GM12878 (cell line): ENCODE data around the gene TCTN1. TPM values are rescaled to one million over a fixed set of nuclear protein-coding genes. Genes with fewer than 3 reads are reported as not detected.

ENCODE experiments used
- ATAC-seq: fragments of 200-7000 bp; cut with Tn5 transposase; 3 replicates; pipeline ENCODE4 v1.9.1; 2020; ENCODE audit warnings: mild to moderate bottlenecking, moderate library complexity
- BruUV-seq: library from RNA; stranded (reverse); fragments of 400-500 nt; replicated peaks from 2 replicates; lab custom pipeline; 2021; lab: Mats Ljungman, UMichigan
- CTCF ChIA-PET: fragments of 300-600 bp; sonication (Branson Sonifier 250); formaldehyde crosslinking; extraction: SDS; loops from one replicate; lab custom pipeline; 2021; ENCODE audit warnings: inconsistent platforms; lab: Yijun Ruan, JAX
- POLR2A ChIA-PET: fragments of 350-600 bp; formaldehyde crosslinking; extraction: SDS; loops from one replicate; lab custom pipeline; 2021; ENCODE audit warnings: inconsistent platforms; lab: Charles Lee
- RAD21 ChIA-PET: fragments of 300-600 bp; sonication (Branson Sonifier 250); formaldehyde crosslinking; loops from one replicate; lab custom pipeline; 2023; ENCODE audit warnings: antibody characterized with exemption; ENCODE audit not compliant: unreplicated experiment; lab: Charles Lee
- SMC1A ChIA-PET: fragments of 300-600 bp; sonication (Branson Sonifier 250); formaldehyde crosslinking; loops from one replicate; lab custom pipeline; 2023; ENCODE audit not compliant: unreplicated experiment, uncharacterized antibody; lab: Charles Lee
- DNase-seq: peaks from one replicate; pipeline ENCODE4 v3.0.0-alpha.2; 2011; ENCODE audit warnings: low read depth, low spot score
- FAIRE-seq: peaks from 3 replicates; lab custom pipeline; 2011; peaks lifted over from hg19 to GRCh38; lab: Jason Lieb, UNC
- H2AFZ ChIP-seq: 2 replicates; pipeline ENCODE4 v1.6.0; 2011; ENCODE audit warnings: low read depth, low read length, control low read depth; ENCODE audit not compliant: control insufficient read depth
- H3K27ac ChIP-seq: 2 replicates; pipeline ENCODE4 v1.5.1; 2011; ENCODE audit warnings: control low read depth; ENCODE audit not compliant: control insufficient read depth, insufficient read depth
- H3K27me3 ChIP-seq, 2 experiments: replicated peaks in 1 of 2; 2 replicates each; pipeline versions ENCODE4 v1.6.0 to v1.6.1; 2011; ENCODE audit warnings: low read length in 1 of 2; ENCODE audit not compliant: control insufficient read depth in 2 of 2, insufficient read depth in 2 of 2
- H3K36me3 ChIP-seq, 2 experiments: 2 replicates each; pipeline ENCODE4 v1.5.1; 2011; ENCODE audit warnings: low read length in 1 of 2; ENCODE audit not compliant: control insufficient read depth in 2 of 2, insufficient read depth in 2 of 2
- H3K4me1 ChIP-seq: 2 replicates; pipeline ENCODE4 v1.6.1; 2011; ENCODE audit warnings: mild to moderate bottlenecking, low read length, moderate library complexity, mixed read lengths; ENCODE audit not compliant: control insufficient read depth, insufficient read depth
- H3K4me2 ChIP-seq: 2 replicates; pipeline ENCODE4 v1.6.0; 2011; ENCODE audit warnings: control low read depth; ENCODE audit not compliant: control insufficient read depth, insufficient read depth
- H3K4me3 ChIP-seq: fragments of 200-600 bp; sonication (generic); 2 replicates; pipeline ENCODE4 v1.5.1; 2016
- H3K79me2 ChIP-seq: 2 replicates; pipeline ENCODE4 v1.6.0; 2011; ENCODE audit warnings: low read length; ENCODE audit not compliant: control insufficient read depth, insufficient read depth
- H3K9ac ChIP-seq: 2 replicates; pipeline ENCODE4 v1.8.0; 2011; ENCODE audit warnings: low read length, control low read depth, mixed read lengths; ENCODE audit not compliant: control insufficient read depth, insufficient read depth
- H3K9me3 ChIP-seq: replicated peaks from 3 replicates; pipeline ENCODE4 v1.5.1; 2011; ENCODE audit warnings: mild to moderate bottlenecking, low read length; ENCODE audit not compliant: control insufficient read depth, insufficient read depth
- H4K20me1 ChIP-seq: 2 replicates; pipeline ENCODE4 v1.6.0; 2011; ENCODE audit not compliant: control insufficient read depth, insufficient read depth
- CBX5 ChIP-seq: sonication (generic); IDR thresholded peaks from 2 replicates; pipeline ENCODE4 v1.6.1; 2016; ENCODE audit warnings: low read depth, moderate library complexity, mild to moderate bottlenecking, inconsistent platforms
- FOS ChIP-seq: IDR thresholded peaks from 3 replicates; pipeline ENCODE4 v1.6.1; 2011; ENCODE audit warnings: borderline replicate concordance; ENCODE audit not compliant: insufficient read length; ENCODE audit errors: extremely low read depth
- GABPA ChIP-seq: IDR thresholded peaks from 2 replicates; pipeline ENCODE4 v1.6.1; 2014; ENCODE audit warnings: antibody characterized with exemption, low read depth, mild to moderate bottlenecking, inconsistent platforms
- IRF4 ChIP-seq: IDR thresholded peaks from 2 replicates; pipeline ENCODE4 v1.6.1; 2011; ENCODE audit warnings: low read depth, low read length
- LARP7 ChIP-seq: fragments of 450-650 bp; IDR thresholded peaks from 2 replicates; pipeline ENCODE4 v1.6.1; 2017; ENCODE audit warnings: mild to moderate bottlenecking
- MEF2A ChIP-seq: IDR thresholded peaks from 2 replicates; pipeline ENCODE4 v1.6.1; 2011; ENCODE audit warnings: low read depth, mild to moderate bottlenecking, low read length, moderate library complexity; ENCODE audit not compliant: insufficient read depth
- MXI1 ChIP-seq: fragments of 150-350 bp; IDR thresholded peaks from 2 replicates; pipeline ENCODE4 v1.6.1; 2011; ENCODE audit warnings: low read depth, mild to moderate bottlenecking, inconsistent platforms, low read length, improper control_type of control experiment
- NFYA ChIP-seq: IDR thresholded peaks from 2 replicates; pipeline ENCODE4 v1.6.1; 2011; ENCODE audit warnings: low read depth, mild to moderate bottlenecking, low read length, improper control_type of control experiment, borderline replicate concordance
- NR2C1 ChIP-seq: fragments of 450-650 bp; IDR thresholded peaks from 2 replicates; pipeline ENCODE4 v1.6.1; 2017; ENCODE audit warnings: antibody characterized with exemption, mild to moderate bottlenecking, moderate library complexity
- SP1 ChIP-seq: IDR thresholded peaks from one replicate; pipeline ENCODE4 v1.6.1; 2011; ENCODE audit warnings: low read depth, low read length
- SPI1 ChIP-seq: IDR thresholded peaks from 2 replicates; pipeline ENCODE4 v1.6.1; 2011; ENCODE audit warnings: low read depth, mild to moderate bottlenecking, low read length, moderate library complexity, borderline replicate concordance; ENCODE audit not compliant: insufficient read depth
- USF1 ChIP-seq: IDR thresholded peaks from 2 replicates; pipeline ENCODE4 v1.6.1; 2011; ENCODE audit warnings: borderline replicate concordance, low read depth, mild to moderate bottlenecking, moderate library complexity, mixed read lengths, low read length; ENCODE audit not compliant: insufficient read depth; ENCODE audit errors: extremely low read length
- WGBS: methylation state at CpG from one replicate; pipeline ENCODE4 v1.1.6; 2016; ENCODE audit warnings: low lambda C conversion rate; ENCODE audit not compliant: insufficient replicate concordance, insufficient coverage; ENCODE audit errors: missing lambda C conversion rate; 5-methylcytosine and 5-hydroxymethylcytosine counted together
- in situ Hi-C: fragments of 300-500 bp; cut with MboI; formaldehyde crosslinking; loops from 9 replicates; pipeline ENCODE4 v1.14.3; 2018; ENCODE audit warnings: mixed read lengths
- intact Hi-C: fragments of 100-400 bp; cut with micrococcal nuclease; formaldehyde crosslinking; loops from one replicate; pipeline ENCODE4 v1.14.2; 2022; ENCODE audit not compliant: unreplicated experiment
- polyA plus RNA-seq, 11 experiments: library from polyadenylated mRNA; depleted of rRNA in 4 of 11; unstranded in 6 of 11; stranded (reverse) in 5 of 11; fragments of >200 nt; fragmentation: Nextera tagmentation in 4 of 11; fragmentation: Illumina TruSeq in 1 of 11; extraction: Ambion mirVana in 4 of 11; extraction: Trizol in 1 of 11; gene quantifications; 1 replicate in 1 of 11; 2 replicates in 10 of 11; pipeline versions ENCODE4 v1.2.1 to v1.2.3, GENCODE V29; 2011 to 2016; ENCODE audit warnings: inconsistent platforms in 2 of 11, missing spikeins in 2 of 11, low read depth in 1 of 11
- total RNA-seq, 4 experiments: library from RNA; depleted of rRNA in 3 of 4; stranded (reverse); fragments of >200 nt in 3 of 4; fragmentation: Illumina TruSeq in 1 of 4; extraction: Trizol in 1 of 4; gene quantifications; 2 replicates each; pipeline versions ENCODE4 v1.2.1 to v1.2.3, GENCODE V29; 2013 to 2021
- TF ChIP-seq, protein P1 (sequence below): fragments of 450-650 bp; IDR thresholded peaks from 2 replicates; pipeline ENCODE4 v1.6.1; 2014; ENCODE audit warnings: mild to moderate bottlenecking
- TF ChIP-seq, protein P2 (sequence below): fragments of 450-650 bp; IDR thresholded peaks from 2 replicates; pipeline ENCODE4 v1.6.1; 2017; ENCODE audit warnings: mild to moderate bottlenecking, moderate library complexity

The TCTN1 gene
- total and polyA plus RNA-seq, 10 of the 15 experiments (the other 5 are each of a cell fraction or from before 2014, with no cell fraction given) = 8.8 to 23.5 (median 15.3) TPM

GRCh38 chr12:110698171-110698902 lies 84.4 kb downstream of the TCTN1 start:
- no peaks in the 10 kb centered on the region for H3K79me2 ChIP-seq
- DNase-seq (peak; percentile 90), FAIRE-seq (peak; percentile 97), ATAC-seq (peak; percentile 99)
- BruUV-seq = no TSS peak
- H3K27me3 ChIP-seq = no peaks in the 10 kb centered on the region
- H3K4me3 ChIP-seq = no peak overlapping the region
- in situ Hi-C loops = loop anchor here (5.0 kb wide), 1 partner anchor 81 kb away; no protein-coding TSS in a partner anchor
- ChIA-PET CTCF (interaction anchor here (0.6 to 3.0 kb wide), 29 partner anchors 8 to 963 kb away, joined by 3 to 54 read pairs (median 4); partner anchors contain the start of genes FAM216A and TCTN1), RAD21 (interaction anchor here (0.7 to 2.0 kb wide), 23 partner anchors 9 to 248 kb away, joined by 3 to 22 read pairs (median 4); partner anchors contain the start of genes ARPC3, FAM216A, GPN3 and HVCN1), SMC1A (interaction anchor here (0.8 to 2.7 kb wide), 22 partner anchors 13 to 248 kb away, joined by 3 to 55 read pairs (median 4); partner anchors contain the start of genes FAM216A, GPN3 and TCTN1), POLR2A (interaction anchor here (0.6 to 2.5 kb wide), 9 partner anchors 9 to 93 kb away, joined by 3 to 12 read pairs (median 4); partner anchors contain the start of gene TCTN1)
- no peaks in the 10 kb centered on the region for H4K20me1 ChIP-seq
- no peaks in the 10 kb centered on the region for H3K9me3 ChIP-seq
- no peaks in the 10 kb centered on the region for H3K36me3 ChIP-seq
- intact Hi-C loops = loop anchor here (1.0 to 5.0 kb wide), 7 partner anchors 38 to 248 kb away; partner anchors contain the start of genes ARPC3, FAM216A and GPN3
- WGBS = 25% methylated on average over 20 of the region's 20 CpGs
- H3K9ac ChIP-seq = 0 out of 2 replicates have a peak overlapping the region, but pooled peaks have one; percentile 32
- H3K4me1 ChIP-seq = peaks cover 29% of the 10 kb centered on the region
- peak overlapping the region; percentile 64 for H3K27ac ChIP-seq
- H2AFZ ChIP-seq = peak overlapping the region; percentile 88
- H3K4me2 ChIP-seq = peak overlapping the region; percentile 64
- TF ChIP-seq MXI1 = no peak
- TF ChIP-seq NFYA = no peak
- no peak for TF ChIP-seq GABPA
- TF ChIP-seq, protein P1, sequence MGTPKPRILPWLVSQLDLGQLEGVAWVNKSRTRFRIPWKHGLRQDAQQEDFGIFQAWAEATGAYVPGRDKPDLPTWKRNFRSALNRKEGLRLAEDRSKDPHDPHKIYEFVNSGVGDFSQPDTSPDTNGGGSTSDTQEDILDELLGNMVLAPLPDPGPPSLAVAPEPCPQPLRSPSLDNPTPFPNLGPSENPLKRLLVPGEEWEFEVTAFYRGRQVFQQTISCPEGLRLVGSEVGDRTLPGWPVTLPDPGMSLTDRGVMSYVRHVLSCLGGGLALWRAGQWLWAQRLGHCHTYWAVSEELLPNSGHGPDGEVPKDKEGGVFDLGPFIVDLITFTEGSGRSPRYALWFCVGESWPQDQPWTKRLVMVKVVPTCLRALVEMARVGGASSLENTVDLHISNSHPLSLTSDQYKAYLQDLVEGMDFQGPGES = no peak
- TF ChIP-seq, protein P2, sequence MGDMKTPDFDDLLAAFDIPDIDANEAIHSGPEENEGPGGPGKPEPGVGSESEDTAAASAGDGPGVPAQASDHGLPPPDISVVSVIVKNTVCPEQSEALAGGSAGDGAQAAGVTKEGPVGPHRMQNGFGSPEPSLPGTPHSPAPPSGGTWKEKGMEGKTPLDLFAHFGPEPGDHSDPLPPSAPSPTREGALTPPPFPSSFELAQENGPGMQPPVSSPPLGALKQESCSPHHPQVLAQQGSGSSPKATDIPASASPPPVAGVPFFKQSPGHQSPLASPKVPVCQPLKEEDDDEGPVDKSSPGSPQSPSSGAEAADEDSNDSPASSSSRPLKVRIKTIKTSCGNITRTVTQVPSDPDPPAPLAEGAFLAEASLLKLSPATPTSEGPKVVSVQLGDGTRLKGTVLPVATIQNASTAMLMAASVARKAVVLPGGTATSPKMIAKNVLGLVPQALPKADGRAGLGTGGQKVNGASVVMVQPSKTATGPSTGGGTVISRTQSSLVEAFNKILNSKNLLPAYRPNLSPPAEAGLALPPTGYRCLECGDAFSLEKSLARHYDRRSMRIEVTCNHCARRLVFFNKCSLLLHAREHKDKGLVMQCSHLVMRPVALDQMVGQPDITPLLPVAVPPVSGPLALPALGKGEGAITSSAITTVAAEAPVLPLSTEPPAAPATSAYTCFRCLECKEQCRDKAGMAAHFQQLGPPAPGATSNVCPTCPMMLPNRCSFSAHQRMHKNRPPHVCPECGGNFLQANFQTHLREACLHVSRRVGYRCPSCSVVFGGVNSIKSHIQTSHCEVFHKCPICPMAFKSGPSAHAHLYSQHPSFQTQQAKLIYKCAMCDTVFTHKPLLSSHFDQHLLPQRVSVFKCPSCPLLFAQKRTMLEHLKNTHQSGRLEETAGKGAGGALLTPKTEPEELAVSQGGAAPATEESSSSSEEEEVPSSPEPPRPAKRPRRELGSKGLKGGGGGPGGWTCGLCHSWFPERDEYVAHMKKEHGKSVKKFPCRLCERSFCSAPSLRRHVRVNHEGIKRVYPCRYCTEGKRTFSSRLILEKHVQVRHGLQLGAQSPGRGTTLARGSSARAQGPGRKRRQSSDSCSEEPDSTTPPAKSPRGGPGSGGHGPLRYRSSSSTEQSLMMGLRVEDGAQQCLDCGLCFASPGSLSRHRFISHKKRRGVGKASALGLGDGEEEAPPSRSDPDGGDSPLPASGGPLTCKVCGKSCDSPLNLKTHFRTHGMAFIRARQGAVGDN = peak; percentile 56
- peak; percentile 58; the same call in 1 of the 2 replicates for TF ChIP-seq IRF4
- TF ChIP-seq CBX5 = peak; percentile 26; the same call in 1 of the 2 replicates
- 0 out of 2 replicates have a peak, but pooled peaks have one; percentile 51 for TF ChIP-seq MEF2A
- TF ChIP-seq SPI1 = peak; percentile 58; the same call in 1 of the 2 replicates
- no peak for TF ChIP-seq SP1
- no peak for TF ChIP-seq FOS
- no peak for TF ChIP-seq NR2C1
- TF ChIP-seq USF1 = no peak
- no peak for TF ChIP-seq LARP7
